Measurements from ENCODE around the gene BCL6.

Gene BCL6

DNA sequence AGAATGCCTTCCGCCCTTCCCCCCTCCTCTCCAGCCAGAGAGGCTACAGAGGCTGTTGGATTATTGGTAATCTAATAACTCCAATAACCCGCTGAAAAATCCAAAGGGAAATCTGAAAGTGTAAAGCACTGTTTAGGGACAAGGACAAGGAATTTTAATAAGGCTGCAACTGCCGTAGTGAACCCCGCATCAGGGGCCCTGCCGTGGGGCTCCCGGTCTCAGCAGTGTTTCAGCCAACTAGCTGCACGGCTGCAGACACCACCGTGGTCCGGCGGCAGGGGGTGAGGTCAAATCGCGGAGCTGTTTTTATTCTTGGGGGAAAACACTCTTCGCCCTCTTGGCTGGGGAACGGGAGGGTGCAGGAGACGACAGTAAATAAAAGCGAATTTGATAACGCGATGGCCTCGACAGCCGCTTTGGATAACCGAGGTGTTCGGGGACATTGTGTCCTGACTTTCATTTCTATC, 6.1 kb downstream of the BCL6 start:
- TF ChIP-seq TAF1 (IDR thresholded peaks at IDR 0.05; ENCODE audit: borderline replicate concordance, insufficient read depth, low read length) (no peak), SIN3A (IDR thresholded peaks at IDR 0.05; ENCODE audit: borderline replicate concordance, insufficient read depth, low read length) (no peak), FOXP2 (optimal IDR thresholded peaks at IDR 0.05; ENCODE audit: borderline replicate concordance, extremely low read depth, extremely low read length, insufficient read depth) (no peak)
- TF ChIP-seq, protein P1, sequence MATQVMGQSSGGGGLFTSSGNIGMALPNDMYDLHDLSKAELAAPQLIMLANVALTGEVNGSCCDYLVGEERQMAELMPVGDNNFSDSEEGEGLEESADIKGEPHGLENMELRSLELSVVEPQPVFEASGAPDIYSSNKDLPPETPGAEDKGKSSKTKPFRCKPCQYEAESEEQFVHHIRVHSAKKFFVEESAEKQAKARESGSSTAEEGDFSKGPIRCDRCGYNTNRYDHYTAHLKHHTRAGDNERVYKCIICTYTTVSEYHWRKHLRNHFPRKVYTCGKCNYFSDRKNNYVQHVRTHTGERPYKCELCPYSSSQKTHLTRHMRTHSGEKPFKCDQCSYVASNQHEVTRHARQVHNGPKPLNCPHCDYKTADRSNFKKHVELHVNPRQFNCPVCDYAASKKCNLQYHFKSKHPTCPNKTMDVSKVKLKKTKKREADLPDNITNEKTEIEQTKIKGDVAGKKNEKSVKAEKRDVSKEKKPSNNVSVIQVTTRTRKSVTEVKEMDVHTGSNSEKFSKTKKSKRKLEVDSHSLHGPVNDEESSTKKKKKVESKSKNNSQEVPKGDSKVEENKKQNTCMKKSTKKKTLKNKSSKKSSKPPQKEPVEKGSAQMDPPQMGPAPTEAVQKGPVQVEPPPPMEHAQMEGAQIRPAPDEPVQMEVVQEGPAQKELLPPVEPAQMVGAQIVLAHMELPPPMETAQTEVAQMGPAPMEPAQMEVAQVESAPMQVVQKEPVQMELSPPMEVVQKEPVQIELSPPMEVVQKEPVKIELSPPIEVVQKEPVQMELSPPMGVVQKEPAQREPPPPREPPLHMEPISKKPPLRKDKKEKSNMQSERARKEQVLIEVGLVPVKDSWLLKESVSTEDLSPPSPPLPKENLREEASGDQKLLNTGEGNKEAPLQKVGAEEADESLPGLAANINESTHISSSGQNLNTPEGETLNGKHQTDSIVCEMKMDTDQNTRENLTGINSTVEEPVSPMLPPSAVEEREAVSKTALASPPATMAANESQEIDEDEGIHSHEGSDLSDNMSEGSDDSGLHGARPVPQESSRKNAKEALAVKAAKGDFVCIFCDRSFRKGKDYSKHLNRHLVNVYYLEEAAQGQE (IDR thresholded peaks at IDR 0.05; ENCODE audit: insufficient read depth in 1 of 2, low read depth in 2 of 2, low read length in 2 of 2): no peak

GRCh38 chr3:187738331-187739093, 6.8 kb downstream of the BCL6 start:
- TF ChIP-seq FOXP2 (optimal IDR thresholded peaks at IDR 0.05; ENCODE audit: borderline replicate concordance, extremely low read depth, extremely low read length, insufficient read depth) (no peak), TAF1 (IDR thresholded peaks at IDR 0.05; ENCODE audit: borderline replicate concordance, insufficient read depth, low read length) (no peak), SIN3A (IDR thresholded peaks at IDR 0.05; ENCODE audit: borderline replicate concordance, insufficient read depth, low read length) (no peak), POLR2AphosphoS5 (IDR thresholded peaks at IDR 0.05; ENCODE audit: low read depth, low read length) (no peak)
- TF ChIP-seq, protein P1 (IDR thresholded peaks at IDR 0.05; ENCODE audit: insufficient read depth in 1 of 2, low read depth in 2 of 2, low read length in 2 of 2): no peak

DNA sequence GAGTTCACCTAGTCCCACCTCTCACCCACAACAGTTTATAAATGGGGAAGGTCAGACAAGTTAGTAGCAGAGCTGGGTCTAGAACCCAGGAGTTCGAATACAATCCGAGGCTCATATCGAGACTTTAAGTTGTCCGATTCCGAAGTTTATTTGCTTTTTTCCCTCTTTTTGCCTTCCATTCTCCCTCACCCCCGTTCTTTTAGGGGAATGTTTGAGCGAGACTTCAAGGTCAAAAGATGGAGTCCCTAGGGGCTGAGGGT, 7.3 kb downstream of the BCL6 start:
- no peak for TF ChIP-seq TAF1 (IDR thresholded peaks at IDR 0.05; ENCODE audit: borderline replicate concordance, insufficient read depth, low read length)
- TF ChIP-seq FOXP2 (optimal IDR thresholded peaks at IDR 0.05; ENCODE audit: borderline replicate concordance, extremely low read depth, extremely low read length, insufficient read depth): no peak
- TF ChIP-seq, protein P1 (IDR thresholded peaks at IDR 0.05; ENCODE audit: insufficient read depth in 1 of 2, low read depth in 2 of 2, low read length in 2 of 2): no peak
- no peak for TF ChIP-seq POLR2AphosphoS5 (IDR thresholded peaks at IDR 0.05; ENCODE audit: low read depth, low read length)

DNA sequence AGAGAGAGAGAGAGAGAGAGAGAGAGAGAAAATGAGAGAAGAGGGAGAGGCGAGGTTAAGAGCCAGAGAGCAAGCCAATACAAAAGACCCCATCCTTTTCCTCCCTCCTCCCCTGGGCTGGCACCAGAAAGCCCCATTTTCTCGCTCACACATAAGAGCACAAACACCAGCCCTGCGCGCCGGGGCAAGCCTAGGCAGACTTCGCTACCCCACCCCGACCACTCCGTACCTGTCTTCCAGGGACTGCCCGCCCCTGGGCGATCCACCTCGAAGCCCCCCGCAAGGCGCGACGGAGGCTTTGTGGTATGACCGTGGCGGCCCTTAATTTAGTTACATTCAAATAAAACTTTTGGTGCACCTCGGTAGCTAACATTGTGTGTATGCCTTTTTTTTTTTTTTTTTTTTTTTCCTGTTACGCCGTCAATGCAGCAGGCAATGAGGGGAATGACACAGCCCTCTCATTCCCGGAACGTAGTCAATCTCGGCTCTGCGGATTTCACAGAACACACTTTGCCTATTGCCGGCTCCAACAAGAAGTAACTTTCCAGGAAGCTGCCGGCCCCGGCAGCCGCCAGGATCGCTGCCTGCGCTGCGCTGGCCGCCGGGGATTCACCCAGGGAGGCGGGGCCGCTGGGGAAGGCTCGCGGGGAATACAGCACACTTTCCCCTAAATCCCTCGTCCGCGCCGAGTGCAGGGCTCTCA, 7.7 kb downstream of the BCL6 start:
- TF ChIP-seq FOXP2 (optimal IDR thresholded peaks at IDR 0.05; ENCODE audit: borderline replicate concordance, extremely low read depth, extremely low read length, insufficient read depth): no peak
- no peak for TF ChIP-seq POLR2AphosphoS5 (IDR thresholded peaks at IDR 0.05; ENCODE audit: low read depth, low read length)
- TF ChIP-seq TAF1 (IDR thresholded peaks at IDR 0.05; ENCODE audit: borderline replicate concordance, insufficient read depth, low read length): no peak
- no peak for TF ChIP-seq SIN3A (IDR thresholded peaks at IDR 0.05; ENCODE audit: borderline replicate concordance, insufficient read depth, low read length)
- TF ChIP-seq, protein P1 (IDR thresholded peaks at IDR 0.05; ENCODE audit: insufficient read depth in 1 of 2, low read depth in 2 of 2, low read length in 2 of 2): no peak

Data from PFSK-1 (cell line).